ENCODE results near the gene PSAT1. TPM values are rescaled to one million over a fixed set of nuclear protein-coding genes. Genes with fewer than 3 reads are reported as not detected.

PSAT1 gene
- total RNA-seq, 8 experiments from 2014 or later, result 10.6 to 157 (median 59.5) TPM

GRCh38 chr9:78295731-78296130 lies 1.2 kb upstream of the PSAT1 start:
- WGBS, 10 experiments, result 0 to 85% (median 49%) methylated on average over 1 to 6 of the region's 6 CpGs; no CpG with 5 or more reads in 1 of the 10 experiments
- ATAC-seq (replicated peaks in 6 of 8), result no peak
- Histone ChIP-seq H3K27ac (peak overlapping the region in 1 of 2 donors; percentile 98), H3K4me1 (replicated peaks in 1 of 2) (peaks cover 9 to 18% of the 10 kb centered on the region in 2 donors), H3K4me3 (peak overlapping the region; percentile 78 to 94 (median 92))
- in situ Hi-C loops (cut with MboI; ENCODE audit: low pct_unique_long_range_greater_than_20kb in 2 of 9, low sequenced_read_pairs in 9 of 9, unreplicated experiment in 9 of 9), result no loop called here

GRCh38 chr9:78296201-78296892 lies 578 bp upstream of the PSAT1 start:
- ATAC-seq (replicated peaks in 6 of 8), result peak in 7 of 8 experiments; percentile 1 to 16 (median 4)

GRCh38 chr9:78297672-78297961 lies 692 bp downstream of the PSAT1 start:
- peak overlapping the region; percentile 95 to 97 for H3K27ac ChIP-seq
- 0% methylated on average over 1 to 3 of the region's 10 CpGs; no CpG with 5 or more reads in 6 of the 10 experiments for WGBS, 10 experiments

More at GRCh38 chr9:78296201-78296892, 578 bp upstream of the PSAT1 start:
- 7 to 80% (median 18%) methylated on average over 1 to 13 of the region's 32 CpGs; no CpG with 5 or more reads in 4 of the 10 experiments for WGBS, 10 experiments
- peak overlapping the region; percentile 95 to 98 for H3K27ac ChIP-seq
- peaks cover 9 to 16% of the 10 kb centered on the region in 2 donors for H3K4me1 ChIP-seq (replicated peaks in 1 of 2)
- H3K4me3 ChIP-seq, result peak overlapping the region; percentile 78 to 94 (median 92)
- in situ Hi-C loops (cut with MboI; ENCODE audit: low pct_unique_long_range_greater_than_20kb in 2 of 9, low sequenced_read_pairs in 9 of 9, unreplicated experiment in 9 of 9), result no loop called here

GRCh38 chr9:78298046-78298765 lies 1.3 kb downstream of the PSAT1 start:
- 0 to 19% (median 0%) methylated on average over 2 to 4 of the region's 16 CpGs; no CpG with 5 or more reads in 3 of the 10 experiments for WGBS, 10 experiments
- ATAC-seq (replicated peaks in 6 of 8), result no peak
- Histone ChIP-seq H3K4me1 (replicated peaks in 1 of 2) (peaks cover 8 to 9% of the 10 kb centered on the region in 2 donors), H3K27ac (peak overlapping the region; percentile 95 to 97), H3K4me3 (peak overlapping the region; percentile 78 to 94 (median 92))
- in situ Hi-C loops (cut with MboI; ENCODE audit: low pct_unique_long_range_greater_than_20kb in 2 of 9, low sequenced_read_pairs in 9 of 9, unreplicated experiment in 9 of 9), result no loop called here

More at GRCh38 chr9:78297672-78297961, 692 bp downstream of the PSAT1 start:
- ATAC-seq (replicated peaks in 6 of 8), result peak in 3 of 8 experiments; percentile 66 to 73 (median 66)
- in situ Hi-C loops (cut with MboI; ENCODE audit: low pct_unique_long_range_greater_than_20kb in 2 of 9, low sequenced_read_pairs in 9 of 9, unreplicated experiment in 9 of 9), result no loop called here
- Histone ChIP-seq H3K4me1 (replicated peaks in 1 of 2) (peaks cover 8 to 9% of the 10 kb centered on the region in 2 donors), H3K4me3 (peak overlapping the region; percentile 78 to 94 (median 92))

- Histone ChIP-seq H3K27ac (no peak overlapping the region), H3K4me1 (replicated peaks in 1 of 2) (peaks cover 8 to 9% of the 10 kb centered on the region in 2 donors), H3K4me3 (no peak overlapping the region)
- ATAC-seq (replicated peaks in 6 of 8), result no peak
- WGBS, 10 experiments, result 80 to 100% (median 91%) methylated on average over 1 to 6 of the region's 6 CpGs; no CpG with 5 or more reads in 2 of the 10 experiments
- in situ Hi-C loops (cut with MboI; ENCODE audit: low pct_unique_long_range_greater_than_20kb in 2 of 9, low sequenced_read_pairs in 9 of 9, unreplicated experiment in 9 of 9), result no loop called here
Measured at GRCh38 chr9:78300209-78300608, 3.3 kb downstream of the PSAT1 start.

GRCh38 chr9:78301466-78301865 lies 4.5 kb downstream of the PSAT1 start:
- WGBS, 10 experiments, result 57 to 100% (median 96%) methylated on average over 1 to 2 of the region's 2 CpGs
- H3K27ac ChIP-seq, result no peak overlapping the region
- no peaks in the 10 kb centered on the region for H3K4me1 ChIP-seq (replicated peaks in 1 of 2)
- no peak overlapping the region for H3K4me3 ChIP-seq
- in situ Hi-C loops (cut with MboI; ENCODE audit: low pct_unique_long_range_greater_than_20kb in 2 of 9, low sequenced_read_pairs in 9 of 9, unreplicated experiment in 9 of 9), result no loop called here
- no peak for ATAC-seq (replicated peaks in 6 of 8)

- no peak overlapping the region for H3K27ac ChIP-seq
- H3K4me1 ChIP-seq (replicated peaks in 1 of 2), result no peaks in the 10 kb centered on the region
- no peak for ATAC-seq (replicated peaks in 6 of 8)
- 85 to 100% (median 100%) methylated on average over 1 to 3 of the region's 3 CpGs; no CpG with 5 or more reads in 2 of the 10 experiments for WGBS, 10 experiments
- H3K4me3 ChIP-seq, result no peak overlapping the region
- in situ Hi-C loops (cut with MboI; ENCODE audit: low pct_unique_long_range_greater_than_20kb in 2 of 9, low sequenced_read_pairs in 9 of 9, unreplicated experiment in 9 of 9), result no loop called here
Measured at GRCh38 chr9:78303377-78304062, 6.6 kb downstream of the PSAT1 start.

- H3K4me1 ChIP-seq (replicated peaks in 1 of 2), result no peaks in the 10 kb centered on the region
- no peak overlapping the region for H3K4me3 ChIP-seq
- WGBS, 10 experiments, result 44 to 100% (median 86%) methylated on average over 1 of the region's 1 CpG; no CpG with 5 or more reads in 3 of the 10 experiments
- no peak overlapping the region for H3K27ac ChIP-seq
- in situ Hi-C loops (cut with MboI; ENCODE audit: low pct_unique_long_range_greater_than_20kb in 2 of 9, low sequenced_read_pairs in 9 of 9, unreplicated experiment in 9 of 9), result no loop called here
- ATAC-seq (replicated peaks in 6 of 8), result no peak
Measured at GRCh38 chr9:78304357-78304756, 7.4 kb downstream of the PSAT1 start.

- 67 to 100% (median 95%) methylated on average over 1 to 14 of the region's 16 CpGs; no CpG with 5 or more reads in 2 of the 10 experiments for WGBS, 10 experiments
- Histone ChIP-seq H3K4me3 (no peak overlapping the region), H3K27ac (no peak overlapping the region), H3K4me1 (replicated peaks in 1 of 2) (peaks cover 0 to 8% of the 10 kb centered on the region in 2 donors)
- in situ Hi-C loops (cut with MboI; ENCODE audit: low pct_unique_long_range_greater_than_20kb in 2 of 9, low sequenced_read_pairs in 9 of 9, unreplicated experiment in 9 of 9), result no loop called here
- no peak for ATAC-seq (replicated peaks in 6 of 8)
Measured at GRCh38 chr9:78306222-78307076, 9.5 kb downstream of the PSAT1 start.

GRCh38 chr9:78307360-78307759 lies 10.4 kb downstream of the PSAT1 start:
- Histone ChIP-seq H3K4me1 (replicated peaks in 1 of 2) (peaks cover 0 to 14% of the 10 kb centered on the region in 2 donors), H3K27ac (no peak overlapping the region), H3K4me3 (no peak overlapping the region)
- 36 to 100% (median 87%) methylated on average over 1 to 2 of the region's 2 CpGs for WGBS, 10 experiments
- in situ Hi-C loops (cut with MboI; ENCODE audit: low pct_unique_long_range_greater_than_20kb in 2 of 9, low sequenced_read_pairs in 9 of 9, unreplicated experiment in 9 of 9), result no loop called here
- ATAC-seq (replicated peaks in 6 of 8), result no peak

GRCh38 chr9:78309066-78309465 lies 12.1 kb downstream of the PSAT1 start:
- peaks cover 2 to 19% of the 10 kb centered on the region in 2 donors for H3K4me1 ChIP-seq (replicated peaks in 1 of 2)
- H3K27ac ChIP-seq, result no peak overlapping the region
- no peak for ATAC-seq (replicated peaks in 6 of 8)
- WGBS, 10 experiments, result 72 to 100% (median 100%) methylated on average over 1 to 3 of the region's 6 CpGs; no CpG with 5 or more reads in 3 of the 10 experiments
- no peak overlapping the region for H3K4me3 ChIP-seq
- in situ Hi-C loops (cut with MboI; ENCODE audit: low pct_unique_long_range_greater_than_20kb in 2 of 9, low sequenced_read_pairs in 9 of 9, unreplicated experiment in 9 of 9), result no loop called here

- H3K27ac ChIP-seq, result peak overlapping the region in 1 of 2 donors; percentile 5
- 33 to 100% (median 96%) methylated on average over 1 to 4 of the region's 5 CpGs; no CpG with 5 or more reads in 5 of the 10 experiments for WGBS, 10 experiments
- H3K4me3 ChIP-seq, result no peak overlapping the region
- peaks cover 2 to 19% of the 10 kb centered on the region in 2 donors for H3K4me1 ChIP-seq (replicated peaks in 1 of 2)
- in situ Hi-C loops (cut with MboI; ENCODE audit: low pct_unique_long_range_greater_than_20kb in 2 of 9, low sequenced_read_pairs in 9 of 9, unreplicated experiment in 9 of 9), result no loop called here
- ATAC-seq (replicated peaks in 6 of 8), result no peak
Measured at GRCh38 chr9:78311075-78311474, 14.2 kb downstream of the PSAT1 start.
